Ectodermal cell (in vitro differentiated cells): ENCODE results near the gene FOXN4.

Experiments used
- H3K27ac ChIP-seq: 2 replicates; pipeline ENCODE4 v1.7.0; 2013; ENCODE audit warnings: mild to moderate bottlenecking, low read depth, low read length; ENCODE audit not compliant: insufficient read depth, poor library complexity, severe bottlenecking
- H3K27me3 ChIP-seq: 2 replicates; pipeline ENCODE4 v1.7.0; 2013; ENCODE audit warnings: mild to moderate bottlenecking, low read length; ENCODE audit not compliant: insufficient read depth, control insufficient read depth, poor library complexity, severe bottlenecking
- H3K36me3 ChIP-seq: one replicate; pipeline ENCODE4 v1.7.0; 2013; ENCODE audit warnings: low read length; ENCODE audit not compliant: control insufficient read depth, insufficient read depth
- H3K4me1 ChIP-seq: one replicate; pipeline ENCODE4 v1.7.0; 2013; ENCODE audit warnings: low read length; ENCODE audit not compliant: control insufficient read depth, insufficient read depth
- H3K4me3 ChIP-seq: 2 replicates; pipeline ENCODE4 v1.7.0; 2013; ENCODE audit warnings: low read depth, low read length, control low read depth; ENCODE audit not compliant: insufficient read depth
- H3K9me3 ChIP-seq: 2 replicates; pipeline ENCODE4 v1.7.0; 2013; ENCODE audit warnings: mild to moderate bottlenecking, low read length, moderate library complexity; ENCODE audit not compliant: control insufficient read depth
- WGBS, 2 experiments: methylation state at CpG; one replicate each; pipeline ENCODE4 v1.1.7; 2013; ENCODE audit warnings: missing lambda C conversion rate in 2 of 2; 5-methylcytosine and 5-hydroxymethylcytosine counted together

FOXN4 gene

GRCh38 chr12:109247831-109248654, 61.0 kb downstream of the FOXN4 start:
- H3K4me1 ChIP-seq: no peaks in the 10 kb centered on the region
- H3K36me3 ChIP-seq: no peaks in the 10 kb centered on the region
- WGBS, 2 experiments: 94 to 97% methylated on average over 9 of the region's 9 CpGs
- H3K9me3 ChIP-seq: no peaks in the 10 kb centered on the region
- no peaks in the 10 kb centered on the region for H3K27me3 ChIP-seq
- no peak overlapping the region for H3K27ac ChIP-seq
- H3K4me3 ChIP-seq: no peak overlapping the region

- Histone ChIP-seq H3K27me3 (no peaks in the 10 kb centered on the region), H3K4me1 (no peaks in the 10 kb centered on the region), H3K36me3 (no peaks in the 10 kb centered on the region), H3K4me3 (no peak overlapping the region), H3K9me3 (no peaks in the 10 kb centered on the region), H3K27ac (no peak overlapping the region)
- 96% methylated on average over 15 of the region's 15 CpGs for WGBS, 2 experiments
Observed at GRCh38 chr12:109246221-109246620, 62.9 kb downstream of the FOXN4 start.

DNA sequence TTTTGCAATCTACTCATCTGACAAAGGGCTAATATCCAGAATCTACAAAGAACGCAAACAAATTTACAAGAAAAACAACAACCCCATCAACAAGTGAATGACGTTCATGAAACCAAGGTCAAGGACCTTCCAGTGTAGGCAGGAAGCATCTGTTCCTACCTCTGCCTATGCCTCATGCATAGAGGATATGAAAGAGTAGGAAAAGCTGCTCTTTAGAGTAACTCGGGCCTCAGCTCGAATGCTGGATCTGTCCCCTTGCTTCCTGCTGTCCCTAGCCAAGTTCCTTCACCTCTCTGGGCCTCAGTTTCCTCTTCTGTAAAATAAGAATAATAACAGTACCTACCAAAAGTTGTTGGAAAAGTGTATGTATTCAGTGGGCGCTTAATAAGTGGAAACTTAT, 65.0 kb downstream of the FOXN4 start:
- WGBS, 2 experiments: 87 to 91% methylated on average over 5 of the region's 5 CpGs
- no peaks in the 10 kb centered on the region for H3K9me3 ChIP-seq
- H3K27me3 ChIP-seq: no peaks in the 10 kb centered on the region
- H3K36me3 ChIP-seq: no peaks in the 10 kb centered on the region
- H3K4me3 ChIP-seq: no peak overlapping the region
- no peaks in the 10 kb centered on the region for H3K4me1 ChIP-seq
- H3K27ac ChIP-seq: no peak overlapping the region

DNA sequence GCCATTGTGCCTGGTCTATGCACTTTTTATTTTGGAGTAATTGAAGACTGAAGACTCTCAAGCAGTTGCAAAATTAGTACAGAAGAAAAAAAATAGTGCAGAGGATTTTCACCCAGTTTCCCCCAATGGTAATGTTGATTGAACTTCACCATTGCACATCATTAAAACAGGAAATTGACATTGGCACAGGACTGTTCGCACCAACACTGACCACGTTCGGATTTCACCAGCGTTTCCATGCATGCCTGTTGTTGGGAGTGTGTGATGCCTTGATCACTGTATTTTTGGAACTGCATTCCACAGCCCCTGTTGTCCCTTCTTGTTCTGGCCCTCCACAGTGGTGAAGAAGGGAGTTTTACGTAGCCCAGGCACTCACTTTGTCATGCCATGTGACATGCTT, 67.1 kb downstream of the FOXN4 start:
- H3K4me3 ChIP-seq: no peak overlapping the region
- H3K27ac ChIP-seq: no peak overlapping the region
- no peaks in the 10 kb centered on the region for H3K4me1 ChIP-seq
- no peaks in the 10 kb centered on the region for H3K9me3 ChIP-seq
- H3K36me3 ChIP-seq: no peaks in the 10 kb centered on the region
- 96% methylated on average over 5 of the region's 5 CpGs for WGBS, 2 experiments
- no peaks in the 10 kb centered on the region for H3K27me3 ChIP-seq

DNA sequence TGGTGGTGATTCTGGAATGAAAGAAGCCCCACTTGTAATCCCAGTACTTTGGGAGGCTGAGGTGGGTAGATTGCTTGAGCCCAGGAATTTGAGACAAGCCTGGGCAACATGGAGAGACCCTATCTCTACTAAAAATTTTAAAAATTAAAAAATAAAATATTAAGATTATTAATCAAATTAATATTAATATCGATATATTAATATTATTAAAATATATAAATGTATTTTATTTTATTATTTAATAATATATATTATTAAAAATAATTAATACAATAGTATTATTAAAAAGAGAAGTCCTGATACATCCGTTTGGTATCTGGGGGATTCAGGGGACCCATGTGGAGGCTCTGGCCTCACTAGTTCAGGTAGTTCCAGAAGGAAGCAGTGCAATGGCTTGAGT, 68.7 kb downstream of the FOXN4 start:
- no peaks in the 10 kb centered on the region for H3K27me3 ChIP-seq
- H3K27ac ChIP-seq: no peak overlapping the region
- no peaks in the 10 kb centered on the region for H3K36me3 ChIP-seq
- 83 to 100% methylated on average over 1 of the region's 2 CpGs for WGBS, 2 experiments
- no peaks in the 10 kb centered on the region for H3K4me1 ChIP-seq
- no peaks in the 10 kb centered on the region for H3K9me3 ChIP-seq
- H3K4me3 ChIP-seq: no peak overlapping the region

DNA sequence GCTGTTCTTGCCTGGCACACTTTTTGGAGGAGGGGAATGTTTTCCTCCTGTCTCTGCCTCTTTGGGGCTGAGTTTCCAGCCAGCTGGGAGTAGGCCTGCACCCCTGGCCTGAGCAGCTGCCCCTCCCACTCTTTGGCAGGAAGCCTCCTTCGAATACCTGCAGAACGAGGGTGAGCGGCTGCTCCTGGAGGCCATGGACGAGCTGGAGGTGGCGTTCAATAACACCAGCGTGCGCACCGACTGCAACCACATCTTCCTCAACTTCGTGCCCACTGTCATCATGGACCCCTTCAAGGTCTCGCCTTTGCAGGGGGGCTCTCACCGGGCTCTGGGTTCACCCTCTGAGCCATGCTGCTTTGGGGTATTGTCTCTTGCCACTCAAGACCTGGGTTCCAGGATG, 69.4 kb downstream of the FOXN4 start:
- WGBS, 2 experiments: 92 to 95% methylated on average over 11 of the region's 11 CpGs
- H3K36me3 ChIP-seq: no peaks in the 10 kb centered on the region
- no peaks in the 10 kb centered on the region for H3K4me1 ChIP-seq
- no peaks in the 10 kb centered on the region for H3K9me3 ChIP-seq
- H3K4me3 ChIP-seq: no peak overlapping the region
- H3K27me3 ChIP-seq: no peaks in the 10 kb centered on the region
- H3K27ac ChIP-seq: no peak overlapping the region

GRCh38 chr12:109239179-109239578, 69.9 kb downstream of the FOXN4 start:
- Histone ChIP-seq H3K36me3 (no peaks in the 10 kb centered on the region), H3K27ac (no peak overlapping the region), H3K9me3 (no peaks in the 10 kb centered on the region), H3K4me1 (no peaks in the 10 kb centered on the region), H3K27me3 (no peaks in the 10 kb centered on the region), H3K4me3 (no peak overlapping the region)
- WGBS, 2 experiments: 89 to 92% methylated on average over 3 to 4 of the region's 4 CpGs

GRCh38 chr12:109236257-109236656, 72.8 kb downstream of the FOXN4 start:
- Histone ChIP-seq H3K9me3 (no peaks in the 10 kb centered on the region), H3K4me1 (no peaks in the 10 kb centered on the region), H3K27ac (no peak overlapping the region), H3K36me3 (no peaks in the 10 kb centered on the region), H3K4me3 (no peak overlapping the region), H3K27me3 (no peaks in the 10 kb centered on the region)
- 92% methylated on average over 6 of the region's 6 CpGs for WGBS, 2 experiments

DNA sequence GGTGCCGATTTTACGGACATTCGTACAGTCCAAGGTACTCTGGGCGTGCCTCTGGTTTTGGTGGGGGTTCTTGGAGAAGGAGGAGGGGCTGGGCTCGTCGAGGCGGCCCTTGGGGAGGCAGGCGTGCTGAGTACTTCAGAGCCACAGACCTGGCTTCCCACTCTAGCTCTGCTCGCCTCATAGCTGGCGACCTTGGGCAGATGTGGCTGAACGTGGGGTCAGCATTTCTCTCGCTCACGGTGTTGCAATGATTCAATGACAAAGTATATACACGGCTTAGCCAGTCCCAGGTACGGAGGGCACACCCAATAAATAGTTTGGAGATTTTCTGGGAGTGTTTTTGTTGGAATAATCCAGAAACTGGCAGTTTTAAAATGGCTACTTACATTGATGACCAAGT, 75.1 kb downstream of the FOXN4 start:
- H3K9me3 ChIP-seq: no peaks in the 10 kb centered on the region
- H3K4me1 ChIP-seq: no peaks in the 10 kb centered on the region
- H3K27me3 ChIP-seq: no peaks in the 10 kb centered on the region
- H3K36me3 ChIP-seq: no peaks in the 10 kb centered on the region
- 93 to 96% methylated on average over 15 of the region's 15 CpGs for WGBS, 2 experiments
- no peak overlapping the region for H3K4me3 ChIP-seq
- no peak overlapping the region for H3K27ac ChIP-seq

GRCh38 chr12:109232731-109233130, 76.4 kb downstream of the FOXN4 start:
- WGBS, 2 experiments: 92 to 95% methylated on average over 7 of the region's 7 CpGs
- H3K4me3 ChIP-seq: no peak overlapping the region
- no peaks in the 10 kb centered on the region for H3K27me3 ChIP-seq
- no peaks in the 10 kb centered on the region for H3K9me3 ChIP-seq
- no peaks in the 10 kb centered on the region for H3K36me3 ChIP-seq
- no peak overlapping the region for H3K27ac ChIP-seq
- H3K4me1 ChIP-seq: no peaks in the 10 kb centered on the region
